DOHH2 (cell line): ENCODE results near the gene GPR142.

Experiments
- H3F3A ChIP-seq: fragments of 200-600 bp; sonication (generic), shearing (Covaris generic); 2 replicates; pipeline ENCODE4 v1.6.0; 2016; ENCODE audit warnings: antibody characterized with exemption, mild to moderate bottlenecking; ENCODE audit not compliant: control insufficient read depth, insufficient read depth
- H3K27ac ChIP-seq: fragments of 200-600 bp; sonication (generic); 2 replicates; pipeline ENCODE4 v1.5.1; 2014; ENCODE audit warnings: low read depth, mild to moderate bottlenecking, low read length, moderate library complexity
- H3K27me3 ChIP-seq: fragments of 200-600 bp; sonication (generic); 2 replicates; pipeline ENCODE4 v1.6.1; 2014; ENCODE audit warnings: mild to moderate bottlenecking, low read length, mixed read lengths; ENCODE audit not compliant: control insufficient read depth
- H3K36me3 ChIP-seq: fragments of 200-600 bp; sonication (generic); 2 replicates; pipeline ENCODE4 v1.6.1; 2014; ENCODE audit warnings: mild to moderate bottlenecking, low read length, moderate library complexity, mixed read lengths; ENCODE audit not compliant: control insufficient read depth
- H3K4me1 ChIP-seq: fragments of 200-600 bp; sonication (generic); 2 replicates; pipeline ENCODE4 v1.6.1; 2014; ENCODE audit warnings: mild to moderate bottlenecking, low read length, mixed read lengths; ENCODE audit not compliant: control insufficient read depth
- H3K4me2 ChIP-seq: fragments of 200-600 bp; sonication (generic); 2 replicates; pipeline ENCODE4 v1.6.0; 2014; ENCODE audit warnings: mild to moderate bottlenecking, low read length, moderate library complexity
- H3K4me3 ChIP-seq: fragments of 200-600 bp; sonication (generic); 2 replicates; pipeline ENCODE4 v1.5.1; 2014; ENCODE audit warnings: mild to moderate bottlenecking, low read length, mixed read lengths
- H3K79me2 ChIP-seq: fragments of 200-600 bp; sonication (generic); 2 replicates; pipeline ENCODE4 v1.6.1; 2014; ENCODE audit warnings: mild to moderate bottlenecking, low read length, mixed read lengths; ENCODE audit not compliant: control insufficient read depth
- H3K9me2 ChIP-seq: fragments of 200-600 bp; sonication (generic); replicated peaks from 2 replicates; pipeline ENCODE4 v1.6.1; 2014; ENCODE audit warnings: mild to moderate bottlenecking, low read length, mixed read lengths; ENCODE audit not compliant: control insufficient read depth
- H3K9me3 ChIP-seq: fragments of 200-600 bp; sonication (generic); 2 replicates; pipeline ENCODE4 v1.6.1; 2014; ENCODE audit warnings: antibody characterized with exemption, low read length, mixed read lengths; ENCODE audit not compliant: control insufficient read depth, insufficient read depth
- H4K20me1 ChIP-seq: fragments of 200-600 bp; sonication (generic); 2 replicates; pipeline ENCODE4 v1.6.0; 2014; ENCODE audit warnings: low read depth, mild to moderate bottlenecking, antibody characterized with exemption, low read length, moderate library complexity; ENCODE audit not compliant: control insufficient read depth, insufficient read depth
- CTCF ChIP-seq: fragments of 200-600 bp; sonication (generic); IDR thresholded peaks from one replicate; pipeline ENCODE4 v1.5.1; 2014; ENCODE audit warnings: antibody characterized with exemption, mild to moderate bottlenecking, low read depth, low read length; ENCODE audit not compliant: poor library complexity, severe bottlenecking
- EZH2phosphoT487 ChIP-seq: fragments of 200-600 bp; sonication (generic); IDR thresholded peaks from 2 replicates; pipeline ENCODE4 v1.6.1; 2017; ENCODE audit warnings: borderline replicate concordance, mild to moderate bottlenecking, antibody characterized with exemption, low read length, moderate library complexity, mixed read lengths

Gene GPR142

GRCh38 chr17:74344658-74345057 lies 22.6 kb upstream of the GPR142 start:
- no peak overlapping the region for H3K27ac ChIP-seq
- no peaks in the 10 kb centered on the region for H3F3A ChIP-seq
- H3K4me3 ChIP-seq, result no peak overlapping the region
- H3K4me1 ChIP-seq, result no peaks in the 10 kb centered on the region
- no peaks in the 10 kb centered on the region for H4K20me1 ChIP-seq
- no peak overlapping the region for H3K4me2 ChIP-seq
- H3K36me3 ChIP-seq, result no peaks in the 10 kb centered on the region
- H3K9me3 ChIP-seq, result no peaks in the 10 kb centered on the region
- no peaks in the 10 kb centered on the region for H3K9me2 ChIP-seq
- H3K27me3 ChIP-seq, result no peaks in the 10 kb centered on the region
- H3K79me2 ChIP-seq, result no peaks in the 10 kb centered on the region
- TF ChIP-seq CTCF (no peak), EZH2phosphoT487 (no peak)

- Histone ChIP-seq H3K79me2 (no peaks in the 10 kb centered on the region), H3K27me3 (no peaks in the 10 kb centered on the region), H3K9me2 (no peaks in the 10 kb centered on the region), H4K20me1 (no peaks in the 10 kb centered on the region), H3F3A (no peaks in the 10 kb centered on the region), H3K9me3 (no peaks in the 10 kb centered on the region), H3K4me2 (no peak overlapping the region), H3K4me3 (no peak overlapping the region), H3K27ac (no peak overlapping the region), H3K36me3 (no peaks in the 10 kb centered on the region), H3K4me1 (no peaks in the 10 kb centered on the region)
- no peak for TF ChIP-seq CTCF
- no peak for TF ChIP-seq EZH2phosphoT487
These were observed 21.7 kb upstream of the GPR142 start for GRCh38 chr17:74345433-74346241.

- Histone ChIP-seq H3K27me3 (no peaks in the 10 kb centered on the region), H3K4me2 (no peak overlapping the region), H4K20me1 (no peaks in the 10 kb centered on the region), H3K27ac (no peak overlapping the region), H3K79me2 (no peaks in the 10 kb centered on the region), H3K4me3 (no peak overlapping the region), H3K4me1 (no peaks in the 10 kb centered on the region), H3K9me3 (no peaks in the 10 kb centered on the region), H3K9me2 (no peaks in the 10 kb centered on the region), H3F3A (no peaks in the 10 kb centered on the region), H3K36me3 (no peaks in the 10 kb centered on the region)
- TF ChIP-seq EZH2phosphoT487, result no peak
- no peak for TF ChIP-seq CTCF
These were observed 19.7 kb upstream of the GPR142 start for GRCh38 chr17:74347646-74348045.
